ENCODE data around the gene MESP2.

MESP2 gene, protein sequence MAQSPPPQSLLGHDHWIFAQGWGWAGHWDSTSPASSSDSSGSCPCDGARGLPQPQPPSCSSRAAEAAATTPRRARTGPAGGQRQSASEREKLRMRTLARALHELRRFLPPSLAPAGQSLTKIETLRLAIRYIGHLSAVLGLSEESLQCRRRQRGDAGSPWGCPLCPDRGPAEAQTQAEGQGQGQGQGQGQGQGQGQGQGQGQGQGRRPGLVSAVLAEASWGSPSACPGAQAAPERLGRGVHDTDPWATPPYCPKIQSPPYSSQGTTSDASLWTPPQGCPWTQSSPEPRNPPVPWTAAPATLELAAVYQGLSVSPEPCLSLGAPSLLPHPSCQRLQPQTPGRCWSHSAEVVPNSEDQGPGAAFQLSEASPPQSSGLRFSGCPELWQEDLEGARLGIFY

DNA sequence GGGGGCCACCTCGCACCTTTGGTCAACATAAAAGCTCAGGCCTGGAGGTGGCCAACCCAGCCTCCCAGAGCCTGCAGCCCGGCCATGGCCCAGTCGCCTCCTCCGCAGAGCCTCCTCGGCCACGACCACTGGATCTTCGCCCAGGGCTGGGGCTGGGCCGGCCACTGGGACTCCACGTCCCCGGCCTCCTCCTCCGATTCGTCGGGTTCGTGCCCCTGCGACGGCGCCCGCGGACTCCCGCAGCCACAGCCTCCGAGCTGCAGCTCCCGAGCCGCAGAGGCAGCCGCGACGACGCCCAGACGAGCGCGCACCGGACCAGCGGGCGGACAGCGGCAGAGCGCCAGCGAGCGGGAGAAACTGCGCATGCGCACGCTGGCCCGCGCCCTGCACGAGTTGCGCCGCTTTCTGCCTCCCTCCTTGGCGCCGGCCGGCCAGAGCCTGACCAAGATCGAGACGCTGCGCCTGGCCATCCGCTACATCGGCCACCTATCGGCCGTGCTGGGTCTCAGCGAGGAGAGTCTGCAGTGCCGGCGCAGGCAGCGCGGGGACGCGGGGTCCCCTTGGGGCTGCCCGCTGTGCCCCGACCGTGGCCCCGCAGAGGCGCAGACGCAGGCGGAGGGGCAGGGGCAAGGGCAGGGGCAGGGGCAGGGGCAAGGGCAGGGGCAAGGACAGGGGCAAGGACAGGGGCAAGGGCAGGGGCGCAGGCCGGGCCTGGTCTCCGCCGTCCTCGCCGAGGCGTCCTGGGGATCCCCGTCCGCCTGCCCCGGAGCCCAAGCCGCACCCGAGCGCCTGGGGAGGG is at the start of gene MESP2:
Gene MESP2 (plus strand): TSS at position 59 of the 799 bp plus-strand sequence. CDS start 26 bp downstream, at position 85.
- DNase-seq: peak; percentile 77

DNA sequence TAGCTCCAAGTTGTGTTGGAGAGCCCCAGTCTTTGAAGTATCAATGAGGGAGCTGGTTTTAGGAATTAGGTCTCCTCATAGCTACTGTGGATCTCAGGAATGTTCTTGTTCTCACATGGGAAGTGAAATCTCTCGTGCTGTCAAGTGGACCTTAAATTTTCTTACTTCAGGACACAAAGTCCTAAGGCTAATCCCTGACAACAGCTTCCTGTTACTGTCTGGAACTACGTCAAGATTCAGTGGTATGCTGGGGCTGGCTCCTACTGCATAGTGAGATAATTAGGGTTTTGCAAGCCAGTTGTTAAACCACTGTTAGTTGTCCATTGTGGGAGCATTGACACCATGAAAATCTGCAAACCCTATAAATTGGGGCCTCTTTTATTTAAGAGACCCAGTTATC is 47.9 kb upstream of the MESP2 start:
- DNase-seq: no peak

DNA sequence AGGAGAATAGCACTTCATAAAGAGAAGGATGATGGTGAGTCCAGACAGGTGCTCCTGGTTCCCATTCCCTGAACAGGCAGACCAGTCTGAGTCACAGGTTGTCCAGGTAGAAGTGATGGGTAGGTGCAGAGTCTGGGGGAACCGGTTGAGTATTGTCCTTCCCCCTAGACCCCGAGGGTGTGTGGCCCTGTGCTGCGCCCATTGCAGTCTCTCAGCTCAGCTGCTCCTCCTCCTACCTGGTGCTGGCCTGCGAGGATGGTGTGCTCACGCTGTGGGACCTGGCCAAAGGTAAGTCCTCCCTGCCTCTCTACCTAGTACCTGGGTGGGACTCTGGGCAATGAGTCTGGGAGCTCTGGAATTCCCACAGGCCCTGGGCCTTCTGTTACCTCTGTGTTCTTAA is 44.9 kb upstream of the MESP2 start:
- no peak for DNase-seq

DNA sequence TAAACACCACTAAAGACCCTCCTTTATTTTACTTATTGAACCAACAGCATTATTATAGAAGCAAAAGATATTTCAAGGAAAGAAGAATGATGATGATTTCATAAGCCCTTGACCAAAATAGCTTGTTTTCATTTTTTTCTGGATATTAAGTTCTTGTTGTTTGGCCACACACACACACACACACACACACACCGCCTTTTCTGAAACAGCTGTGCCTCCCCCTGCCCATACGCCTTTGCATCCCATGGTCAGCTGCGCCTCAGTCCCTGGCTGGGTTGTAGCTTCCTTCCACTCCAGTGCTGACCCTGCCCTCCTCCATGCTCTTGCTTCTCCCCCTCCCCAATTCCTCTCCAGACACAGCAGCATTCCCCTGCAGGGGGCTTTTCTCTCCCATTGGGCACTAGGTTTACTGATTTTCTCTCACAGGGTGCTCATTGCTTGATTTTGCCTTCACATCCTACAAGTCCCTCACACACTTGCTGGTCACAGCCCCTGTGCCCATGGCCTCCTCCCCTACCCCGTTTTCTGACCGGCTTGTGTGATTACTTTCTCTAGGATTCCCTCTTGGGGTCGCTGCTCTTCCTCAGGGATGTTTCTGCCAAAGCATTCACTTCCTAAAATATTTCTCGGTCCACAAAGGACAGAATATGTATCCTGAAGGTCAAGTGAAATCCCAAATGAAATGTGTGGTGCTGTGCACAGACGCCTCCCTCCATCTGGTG is 43.5 kb upstream of the MESP2 start:
- DNase-seq: no peak

DNA sequence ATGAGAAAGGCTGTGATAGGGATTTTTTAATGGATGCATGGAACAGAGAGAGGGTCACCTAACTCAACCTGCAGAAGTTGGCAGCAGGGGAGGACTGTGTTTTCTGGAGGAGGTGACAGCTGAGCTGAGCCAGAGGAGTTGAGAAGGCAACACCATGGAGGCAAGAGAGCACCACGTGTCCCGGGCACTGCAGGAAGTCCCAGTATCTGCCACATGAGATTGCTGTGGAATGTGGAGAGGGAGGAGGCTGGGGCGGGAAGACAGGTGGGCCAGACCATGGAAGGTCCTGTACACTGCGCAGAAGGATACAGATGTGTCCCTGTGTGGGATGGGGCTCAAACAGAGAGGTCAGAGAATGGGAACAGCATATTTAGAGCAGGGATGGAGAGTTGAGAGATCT is 40.4 kb upstream of the MESP2 start:
- DNase-seq: no peak

DNA sequence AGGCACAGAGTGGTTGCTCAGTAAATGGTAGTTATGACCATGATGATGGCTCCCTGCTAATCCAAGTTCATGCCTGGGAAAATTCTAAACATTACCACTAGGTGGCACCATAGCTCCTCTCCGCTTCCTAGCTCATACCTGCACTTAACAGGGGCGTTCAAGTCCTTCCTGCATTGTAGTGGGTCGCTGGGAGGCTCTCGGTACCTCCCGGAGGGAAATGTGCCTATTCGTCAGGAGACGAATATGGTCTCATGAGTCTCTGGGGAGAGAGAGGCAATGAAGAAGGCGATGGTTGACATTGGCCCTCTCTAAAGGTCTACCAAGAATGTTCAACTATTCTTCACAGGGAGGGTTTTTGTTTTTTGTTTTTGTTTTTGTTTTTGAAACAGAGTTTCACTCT is 36.0 kb upstream of the MESP2 start:
- peak; percentile 68 for DNase-seq

DNA sequence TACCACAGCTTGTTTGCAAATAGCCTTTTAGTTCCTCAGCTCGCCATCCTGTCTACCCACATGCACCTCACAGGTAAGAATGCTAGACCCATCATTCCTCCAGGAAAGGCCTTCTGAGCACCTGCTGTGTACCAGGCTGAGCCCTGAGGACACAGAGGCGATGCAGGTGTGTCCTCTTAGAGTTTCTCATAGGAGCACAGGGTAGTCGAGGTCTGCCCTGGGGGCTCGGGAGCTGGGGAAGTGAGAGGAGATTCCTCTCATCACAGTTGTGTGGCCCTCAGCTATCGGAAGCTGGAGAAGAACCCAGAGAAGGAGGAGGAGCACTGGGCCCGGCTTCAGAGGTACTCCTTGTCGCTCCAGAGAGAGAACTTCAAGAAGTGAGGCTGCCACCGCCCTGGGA is 33.1 kb upstream of the MESP2 start:
- DNase-seq: no peak

DNA sequence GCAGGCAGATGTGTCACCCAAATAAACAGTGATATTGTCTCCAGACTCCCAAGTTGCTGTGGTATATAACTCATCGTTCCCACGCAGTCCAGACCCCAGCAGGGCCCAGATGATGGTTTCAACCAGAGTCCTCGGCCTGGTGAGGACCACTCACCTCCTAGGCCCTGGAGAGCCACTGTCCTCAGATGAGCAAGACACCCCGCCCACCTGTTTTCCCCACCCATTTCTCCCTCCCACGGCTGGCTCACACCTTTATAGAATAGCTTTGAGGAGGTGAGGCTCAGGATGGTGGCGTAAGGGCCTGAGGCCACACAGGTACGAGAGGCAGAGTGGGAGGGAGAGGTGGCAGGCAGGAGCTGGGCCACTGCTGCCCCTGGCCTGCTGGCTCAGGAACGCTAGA is 32.5 kb upstream of the MESP2 start:
- DNase-seq: no peak

DNA sequence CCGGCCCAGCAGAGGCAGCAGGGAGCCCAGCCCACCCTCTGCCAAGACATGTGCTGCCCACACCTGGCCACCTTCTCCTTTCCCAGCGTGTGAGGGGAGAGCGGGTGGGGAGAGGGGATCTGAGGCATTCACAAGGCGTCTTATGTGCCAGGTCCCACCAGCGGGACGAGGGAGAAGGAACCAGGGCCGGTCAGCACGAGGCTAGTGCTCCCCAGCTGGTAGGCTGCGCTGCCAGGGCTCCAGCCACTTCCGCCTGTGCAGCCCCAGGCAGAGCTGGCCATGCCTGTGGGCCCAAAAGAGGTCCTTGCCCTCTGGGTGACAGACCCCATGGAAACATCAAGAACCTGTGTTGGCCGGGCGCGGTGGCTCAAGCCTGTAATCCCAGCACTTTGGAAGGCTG is 31.0 kb upstream of the MESP2 start:
- DNase-seq: no peak

DNA sequence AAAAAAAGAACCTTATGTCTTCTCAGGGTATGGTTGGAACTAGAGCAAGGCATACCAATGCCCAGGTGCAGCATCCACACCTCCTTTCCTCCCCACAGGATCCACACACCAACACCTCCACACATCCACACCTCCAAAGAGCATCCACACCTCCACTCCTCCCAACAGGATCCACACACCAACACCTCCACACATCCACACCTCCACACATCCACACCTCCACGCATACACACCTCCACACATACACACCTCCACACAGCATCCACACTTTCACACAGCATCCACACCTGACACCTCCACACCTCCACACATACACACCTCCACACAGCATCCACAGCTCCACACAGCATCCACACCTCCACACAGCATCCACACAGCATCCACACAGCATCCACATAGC is 30.4 kb upstream of the MESP2 start:
- DNase-seq: no peak

DNA sequence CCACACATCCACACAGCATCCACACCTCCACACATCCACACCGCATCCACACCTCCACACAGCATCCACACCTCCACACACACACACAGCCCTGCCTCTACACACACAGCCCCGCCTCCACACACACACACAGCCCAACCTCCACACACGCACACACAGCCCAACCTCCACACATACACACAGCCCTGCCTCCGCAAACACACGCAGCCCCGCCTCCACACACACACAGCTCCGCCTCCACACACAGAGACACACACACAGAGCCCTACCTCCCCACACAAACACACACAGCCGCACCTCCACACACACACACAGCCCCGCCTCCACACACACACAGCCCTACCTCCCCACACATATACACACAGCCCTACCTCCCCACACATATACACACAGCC is 29.7 kb upstream of the MESP2 start:
- DNase-seq: no peak

DNA sequence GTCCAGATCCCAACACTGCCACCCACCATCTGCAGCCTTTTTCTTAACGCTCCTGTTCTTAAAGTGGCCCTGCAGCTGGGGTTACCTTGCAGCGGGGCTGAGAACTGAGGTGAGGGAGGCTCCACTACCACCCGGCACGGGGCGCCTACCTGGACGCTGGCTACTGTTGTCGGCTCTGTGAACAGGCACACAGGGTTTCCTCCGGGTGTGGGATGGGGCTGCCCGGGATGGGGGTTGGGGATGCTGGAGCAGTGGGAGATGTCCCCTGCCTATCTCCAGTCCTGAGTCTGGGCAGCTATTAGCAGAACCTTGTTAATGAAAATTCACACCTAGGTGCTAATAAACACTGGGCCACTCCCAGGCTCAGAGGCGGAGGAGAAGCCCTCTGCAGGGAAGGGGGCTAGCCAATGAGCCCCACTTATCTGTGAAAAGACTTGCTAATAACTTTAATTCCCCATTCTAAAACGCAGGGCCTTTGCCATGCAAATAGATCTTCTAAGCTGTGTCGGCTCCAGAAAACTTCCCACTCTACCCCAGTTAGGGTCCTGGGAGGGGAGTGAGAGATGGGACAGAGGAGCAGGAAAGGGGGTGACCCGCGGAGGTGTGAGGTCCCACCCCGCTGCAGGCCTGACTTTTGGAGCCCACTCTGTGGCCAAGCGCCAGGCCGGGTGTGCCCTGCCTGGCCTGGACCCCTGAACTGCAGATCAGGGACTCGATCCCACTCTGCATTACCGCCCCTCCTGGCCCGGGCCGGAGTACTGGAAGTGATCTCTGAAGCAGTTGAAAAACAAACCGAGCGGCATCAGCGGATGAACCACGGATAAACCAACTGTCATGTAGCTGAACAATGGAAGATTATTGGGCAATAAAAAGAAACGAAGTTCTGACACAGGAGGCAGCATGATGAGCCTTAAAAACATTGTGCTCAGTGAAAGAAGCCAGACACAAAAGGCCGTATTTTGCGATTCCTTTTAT is 28.1 kb upstream of the MESP2 start:
- DNase-seq: no peak

DNA sequence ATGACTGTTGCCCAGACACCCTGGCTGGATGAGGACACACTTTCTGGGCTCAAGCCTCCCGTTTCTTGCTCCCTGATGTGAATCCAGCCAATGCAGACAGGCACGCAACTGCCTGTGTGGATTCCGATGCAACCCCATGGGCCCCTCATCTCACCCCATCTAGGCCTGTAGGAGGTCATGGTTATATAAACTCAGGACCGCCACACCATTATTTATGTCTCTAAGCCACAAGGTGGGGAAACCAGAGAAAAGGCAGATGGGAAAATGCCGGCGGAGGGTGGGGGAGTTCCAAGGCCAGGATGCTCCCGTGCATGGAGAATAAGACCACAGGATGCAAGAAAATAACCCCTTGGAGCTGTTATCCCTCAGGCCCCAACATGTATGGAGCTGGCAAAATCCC is 27.1 kb upstream of the MESP2 start:
- no peak for DNase-seq

DNA sequence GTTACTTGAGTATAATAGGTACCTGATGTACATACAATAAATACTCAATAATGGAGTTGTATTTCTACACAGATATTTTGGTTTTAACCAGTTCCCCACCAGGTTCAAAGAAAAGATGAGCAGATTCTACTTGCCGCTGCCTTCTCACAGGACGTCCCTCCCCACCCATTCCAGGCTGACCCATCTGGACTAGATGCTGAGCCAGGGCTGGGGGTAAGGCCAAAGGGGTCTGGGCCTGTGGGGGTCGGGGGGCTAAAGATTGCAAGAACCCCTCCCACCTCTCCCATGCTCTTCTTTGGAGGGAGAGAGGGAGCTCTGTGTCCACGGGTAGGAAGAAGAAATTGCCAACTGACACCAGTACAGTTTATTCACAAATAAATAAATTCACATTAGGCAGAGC is 26.6 kb upstream of the MESP2 start:
- no peak for DNase-seq

DNA sequence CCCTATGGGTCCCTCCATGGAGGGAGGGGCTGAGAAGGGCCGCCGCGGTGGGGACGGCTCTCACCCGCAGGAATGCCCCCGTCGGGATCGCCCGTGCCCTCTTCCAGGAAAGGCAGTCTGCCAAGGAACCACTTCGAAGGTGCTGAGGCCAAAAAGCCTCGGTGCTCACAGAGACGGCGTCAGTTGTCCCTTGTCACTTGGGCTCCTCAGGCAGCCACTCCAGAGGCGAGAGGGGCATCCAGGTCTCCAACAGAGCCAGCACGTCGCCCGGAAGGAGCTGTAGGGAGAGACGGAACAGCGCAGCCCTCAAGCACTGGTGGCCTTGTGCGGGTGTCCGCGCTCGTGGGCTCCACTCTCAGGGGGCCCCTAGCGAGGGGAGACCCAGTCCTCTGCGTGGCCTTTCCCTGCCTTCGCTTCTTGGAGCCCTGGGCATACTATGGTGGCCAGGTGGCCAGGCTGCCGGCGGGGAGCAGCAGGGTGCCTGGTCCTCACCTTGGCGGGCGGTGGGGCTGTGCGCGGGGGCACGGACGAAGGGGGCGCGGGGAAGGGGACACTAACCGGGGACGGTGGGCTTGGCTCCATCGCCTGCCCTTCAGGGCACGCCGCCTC is 26.1 kb upstream of the MESP2 start:
- no peak for DNase-seq

DNA sequence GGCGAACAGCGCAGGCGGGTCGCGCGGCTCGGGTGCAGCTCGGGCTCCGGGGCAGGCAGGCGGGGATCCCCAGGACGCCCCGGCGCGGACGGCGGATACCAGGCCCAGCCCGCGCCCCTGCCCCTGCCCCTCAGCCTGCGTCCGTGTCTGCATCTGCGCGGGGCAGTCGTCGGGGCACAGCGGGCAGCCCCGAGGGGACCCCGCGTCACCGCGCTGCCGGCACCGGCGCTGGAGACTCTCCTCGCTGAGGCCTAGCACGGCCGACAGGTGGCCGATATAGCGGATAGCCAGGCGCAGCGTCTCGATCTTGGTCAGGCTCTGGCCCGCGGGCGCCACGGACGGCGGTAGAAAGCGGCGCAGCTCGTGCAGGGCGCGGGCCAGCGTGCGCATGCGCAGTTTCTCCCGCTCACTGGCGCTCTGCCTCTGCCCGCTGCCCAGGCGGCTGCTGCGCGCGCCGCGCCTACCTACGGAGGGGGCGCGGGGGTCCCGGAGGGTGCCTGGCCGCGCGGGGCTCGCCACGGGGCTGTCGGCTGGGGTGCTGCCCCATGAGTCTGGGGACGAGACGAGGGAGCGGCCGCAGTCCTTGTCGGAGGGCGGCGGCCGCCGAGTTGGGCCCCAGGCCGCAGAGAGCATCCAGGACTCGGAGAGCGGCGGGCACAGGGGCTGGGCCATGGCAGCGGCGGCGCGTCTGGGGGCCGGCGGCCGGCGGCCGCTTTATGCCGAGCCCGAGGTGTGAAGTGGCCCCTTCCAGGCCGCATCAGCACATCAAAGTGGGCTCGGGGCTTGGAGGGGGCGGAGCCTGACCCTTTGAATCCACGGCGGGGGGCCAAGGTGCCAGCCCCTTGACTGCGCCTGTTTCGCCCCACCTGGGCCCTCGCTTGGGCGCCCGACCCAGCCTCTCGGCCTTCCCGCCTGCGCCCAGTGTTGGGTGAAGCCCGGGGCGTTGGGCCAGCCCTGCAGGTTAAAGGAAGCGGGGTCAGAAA is 25.3 kb upstream of the MESP2 start, which contains the start of gene MESP1:
Gene MESP1 (minus strand): TSS at position 690 of the 983 bp plus-strand sequence. CDS start 18 bp downstream, at position 672.
- DNase-seq: peak; percentile 90

DNA sequence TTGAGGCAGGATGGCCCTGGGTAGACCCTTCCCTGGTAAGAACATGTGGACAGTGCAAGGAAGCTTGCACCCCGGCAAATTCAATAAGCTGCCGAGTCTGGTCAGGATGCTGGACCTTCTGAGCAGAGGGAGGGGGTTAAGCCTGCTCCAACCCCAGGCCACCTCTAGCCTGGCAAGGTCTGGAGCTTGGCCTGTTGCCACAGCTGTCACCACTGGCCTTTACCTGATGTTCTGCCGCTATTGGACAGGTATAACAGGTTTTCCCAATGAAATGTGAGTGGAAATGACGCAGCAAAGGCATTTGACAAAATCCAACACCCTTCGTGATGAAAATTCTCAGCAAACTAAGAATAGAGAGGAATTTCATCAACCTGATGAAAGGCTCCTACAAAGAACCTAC is 24.4 kb upstream of the MESP2 start:
- DNase-seq: no peak

DNA sequence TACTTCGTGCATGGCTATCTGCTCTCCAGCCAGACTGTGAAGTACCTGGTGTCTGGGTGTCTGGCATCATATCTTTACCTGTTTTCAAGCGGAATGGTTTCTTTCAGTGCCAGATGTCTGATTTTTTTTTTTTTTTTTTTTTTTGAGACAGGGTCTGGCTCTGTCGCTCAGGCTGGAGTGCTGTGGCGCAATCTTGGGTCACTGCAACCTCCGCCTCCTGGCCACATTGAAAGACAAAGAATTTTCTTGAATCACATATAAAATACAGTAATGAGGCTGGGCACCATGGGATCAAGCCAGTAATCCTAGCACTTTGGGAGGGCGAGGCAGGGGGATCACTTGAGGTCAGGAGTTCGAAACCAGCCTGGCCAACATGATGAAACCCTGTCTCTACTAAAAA is 22.3 kb upstream of the MESP2 start:
- DNase-seq: no peak

DNA sequence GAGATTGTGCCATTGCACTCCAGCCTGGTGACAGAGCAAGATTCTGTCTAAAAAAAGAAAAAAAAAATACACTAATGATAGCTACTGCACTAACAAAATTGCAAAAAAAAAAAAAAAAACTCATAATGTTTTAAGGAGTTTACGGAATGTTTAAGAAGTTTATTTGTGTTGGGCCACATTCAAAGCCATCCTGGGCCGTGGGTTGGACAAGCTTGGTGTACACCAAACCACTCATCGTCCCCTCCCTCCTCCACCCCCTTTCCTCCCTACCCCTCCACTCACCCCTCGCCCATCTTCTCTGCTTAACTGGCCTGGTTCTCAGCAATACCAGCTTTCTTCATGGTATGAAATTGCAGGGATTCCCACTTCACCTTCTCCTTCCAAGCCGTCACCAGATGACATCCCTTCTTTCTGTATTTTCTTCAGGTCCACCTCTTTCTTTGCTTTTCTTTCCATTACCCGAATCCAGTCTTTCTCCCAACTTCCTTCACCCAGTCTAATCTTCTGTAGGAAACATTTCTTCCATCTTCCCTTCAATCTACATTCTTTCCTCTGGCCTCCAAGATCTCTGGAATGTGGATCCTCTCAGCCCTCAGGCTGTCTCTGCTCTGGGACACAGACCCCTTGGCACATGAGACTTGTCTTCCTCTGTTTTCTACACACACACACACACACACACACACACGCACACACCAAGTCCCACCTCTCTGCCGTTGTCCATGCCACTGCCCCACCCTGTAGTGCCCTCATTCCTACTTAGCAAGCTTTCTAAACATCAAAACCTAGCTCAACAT is 21.6 kb upstream of the MESP2 start:
- no peak for DNase-seq

DNA sequence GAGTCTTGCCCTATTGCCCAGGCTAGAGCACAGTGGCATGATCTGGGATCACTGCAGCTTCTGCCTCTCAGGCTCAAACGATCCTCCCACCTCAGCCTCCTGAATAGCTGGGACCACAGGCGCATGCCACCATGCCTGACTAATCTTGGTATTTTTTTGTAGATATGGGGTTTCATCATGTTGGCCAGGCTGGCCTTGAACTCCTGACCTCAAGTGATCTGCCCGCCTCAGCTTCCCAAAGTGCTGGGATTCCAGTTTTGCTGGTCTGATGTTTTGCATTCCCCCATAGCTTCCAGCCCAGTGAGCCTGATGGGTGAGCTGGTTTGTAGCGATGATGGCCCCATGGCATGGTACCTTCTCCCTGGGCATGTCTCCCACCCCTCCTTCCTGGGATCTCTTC is 20.4 kb upstream of the MESP2 start:
- DNase-seq: no peak
